ENCODE results near the gene TNRC6C. TPM values are rescaled to one million over a fixed set of nuclear protein-coding genes. Genes with fewer than 3 reads are reported as not detected.

TNRC6C gene
- total and polyA plus RNA-seq, 9 of the 15 experiments (the other 6 are each of a cell fraction or from before 2014, with no cell fraction given): 0.20 to 4.9 (median 2.3) TPM

DNA sequence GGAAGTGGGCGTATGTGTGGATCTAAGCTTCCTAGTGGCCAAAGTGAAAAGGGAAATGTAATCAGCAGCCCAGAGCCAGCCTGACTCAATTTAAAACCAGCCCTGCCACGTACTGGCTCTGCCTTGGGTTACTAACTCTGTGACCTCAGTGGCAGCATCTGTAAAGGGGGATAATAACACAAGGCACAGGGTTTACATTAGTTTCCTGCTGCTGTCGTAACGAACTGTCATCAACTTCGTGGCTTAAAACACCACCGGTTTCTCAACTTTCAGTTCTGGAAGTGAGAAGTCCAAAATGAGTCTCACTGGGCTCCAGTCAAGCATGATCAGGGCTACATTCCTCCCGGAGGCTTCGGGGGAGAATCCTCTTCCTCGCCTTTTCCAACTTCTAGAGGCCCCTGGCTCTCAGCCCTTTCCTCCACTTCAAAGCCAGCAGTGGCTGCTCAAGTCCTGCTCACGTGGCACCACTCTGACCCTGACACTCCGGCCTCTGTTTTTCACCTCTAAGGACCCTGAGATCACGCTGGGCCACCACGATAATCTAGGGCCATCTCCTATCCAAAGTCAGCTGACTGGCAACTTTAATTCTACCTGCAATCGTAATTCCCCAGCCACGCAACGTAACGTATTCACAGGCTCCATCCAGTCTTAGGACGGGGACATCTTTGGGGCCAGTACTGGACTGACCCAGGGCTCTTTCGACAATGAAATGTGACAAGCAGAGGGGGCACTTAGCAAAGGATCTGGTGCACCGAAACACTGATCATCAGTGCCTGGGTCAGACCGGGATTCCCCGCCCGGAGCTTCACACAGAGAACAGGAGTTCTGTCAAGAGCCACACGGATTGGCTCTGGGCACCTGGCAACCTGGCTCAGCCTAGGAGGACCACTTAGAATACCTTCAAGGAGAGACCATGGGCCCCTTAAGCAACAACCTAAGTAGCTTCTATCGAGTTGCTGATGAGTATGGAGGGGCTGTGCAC, 155.6 kb downstream of the TNRC6C start (continued):
- TF ChIP-seq CBX1 (IDR thresholded peaks at IDR 0.05; ENCODE audit: low read depth): no peak
- TF ChIP-seq CEBPG (CRISPR knock-in tag; IDR thresholded peaks at IDR 0.05): no peak
- TF ChIP-seq CEBPG (tag; conservative IDR thresholded peaks at IDR 0.05 in 1 of 2, IDR thresholded peaks at IDR 0.05 in 1 of 2): no peak
- no peak for TF ChIP-seq ZNF316 (IDR thresholded peaks at IDR 0.05)
- no peak for TF ChIP-seq MTA3 (IDR thresholded peaks at IDR 0.05; ENCODE audit: borderline replicate concordance)
- TF ChIP-seq KLF13 (tag; IDR thresholded peaks at IDR 0.05; ENCODE audit: borderline replicate concordance, low read depth): no peak
- TF ChIP-seq ZNF79 (CRISPR knock-in tag; IDR thresholded peaks at IDR 0.05; ENCODE audit: low read depth): no peak
- no peak for TF ChIP-seq ELK3 (CRISPR knock-in tag; IDR thresholded peaks at IDR 0.05)
- TF ChIP-seq SIN3A (IDR thresholded peaks at IDR 0.05; ENCODE audit: borderline replicate concordance in 2 of 2, control insufficient read depth in 1 of 2, low read depth in 2 of 2, low read length in 2 of 2): no peak
- TF ChIP-seq SMARCA4 (IDR thresholded peaks at IDR 0.05): no peak
- TF ChIP-seq ZFP30 (CRISPR knock-in tag; IDR thresholded peaks at IDR 0.05; ENCODE audit: borderline replicate concordance): no peak
- TF ChIP-seq GATAD2A (IDR thresholded peaks at IDR 0.05): no peak
- TF ChIP-seq ZNF143 (CRISPR knock-in tag; IDR thresholded peaks at IDR 0.05): no peak
- TF ChIP-seq USF1 (CRISPR knock-in tag; IDR thresholded peaks at IDR 0.05): no peak
- TF ChIP-seq, protein P1, sequence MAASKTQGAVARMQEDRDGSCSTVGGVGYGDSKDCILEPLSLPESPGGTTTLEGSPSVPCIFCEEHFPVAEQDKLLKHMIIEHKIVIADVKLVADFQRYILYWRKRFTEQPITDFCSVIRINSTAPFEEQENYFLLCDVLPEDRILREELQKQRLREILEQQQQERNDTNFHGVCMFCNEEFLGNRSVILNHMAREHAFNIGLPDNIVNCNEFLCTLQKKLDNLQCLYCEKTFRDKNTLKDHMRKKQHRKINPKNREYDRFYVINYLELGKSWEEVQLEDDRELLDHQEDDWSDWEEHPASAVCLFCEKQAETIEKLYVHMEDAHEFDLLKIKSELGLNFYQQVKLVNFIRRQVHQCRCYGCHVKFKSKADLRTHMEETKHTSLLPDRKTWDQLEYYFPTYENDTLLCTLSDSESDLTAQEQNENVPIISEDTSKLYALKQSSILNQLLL (CRISPR knock-in tag; IDR thresholded peaks at IDR 0.05; ENCODE audit: borderline replicate concordance): no peak
- TF ChIP-seq ZNF644 (tag; IDR thresholded peaks at IDR 0.05; ENCODE audit: low read depth): no peak
- no peak for TF ChIP-seq PPARD (CRISPR knock-in tag; IDR thresholded peaks at IDR 0.05)
- TF ChIP-seq SFPQ (IDR thresholded peaks at IDR 0.05; ENCODE audit: low read depth, low read length): no peak
- no peak for TF ChIP-seq RBM34 (IDR thresholded peaks at IDR 0.05; ENCODE audit: borderline replicate concordance, insufficient read depth, low read length)
- TF ChIP-seq SIN3B (IDR thresholded peaks at IDR 0.05; ENCODE audit: low read depth): no peak
- no peak for TF ChIP-seq CBFA2T3 (IDR thresholded peaks at IDR 0.05)
